ENCODE data around the gene HLCS.

DNA sequence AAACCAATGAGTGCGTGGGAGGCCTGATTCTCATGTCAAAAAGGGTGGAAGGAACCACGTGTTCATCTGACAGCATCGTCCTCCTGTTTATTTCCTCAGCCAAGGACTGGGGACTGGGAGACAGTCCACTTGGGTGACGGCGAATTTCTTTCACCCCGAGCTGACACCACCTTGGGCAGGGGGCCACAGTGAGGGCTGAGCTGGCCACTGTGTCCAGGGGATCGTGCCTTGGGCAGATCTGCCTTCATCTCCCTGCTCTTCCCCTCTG lies 145.5 kb downstream of the HLCS start:
- TF ChIP-seq, protein P1, sequence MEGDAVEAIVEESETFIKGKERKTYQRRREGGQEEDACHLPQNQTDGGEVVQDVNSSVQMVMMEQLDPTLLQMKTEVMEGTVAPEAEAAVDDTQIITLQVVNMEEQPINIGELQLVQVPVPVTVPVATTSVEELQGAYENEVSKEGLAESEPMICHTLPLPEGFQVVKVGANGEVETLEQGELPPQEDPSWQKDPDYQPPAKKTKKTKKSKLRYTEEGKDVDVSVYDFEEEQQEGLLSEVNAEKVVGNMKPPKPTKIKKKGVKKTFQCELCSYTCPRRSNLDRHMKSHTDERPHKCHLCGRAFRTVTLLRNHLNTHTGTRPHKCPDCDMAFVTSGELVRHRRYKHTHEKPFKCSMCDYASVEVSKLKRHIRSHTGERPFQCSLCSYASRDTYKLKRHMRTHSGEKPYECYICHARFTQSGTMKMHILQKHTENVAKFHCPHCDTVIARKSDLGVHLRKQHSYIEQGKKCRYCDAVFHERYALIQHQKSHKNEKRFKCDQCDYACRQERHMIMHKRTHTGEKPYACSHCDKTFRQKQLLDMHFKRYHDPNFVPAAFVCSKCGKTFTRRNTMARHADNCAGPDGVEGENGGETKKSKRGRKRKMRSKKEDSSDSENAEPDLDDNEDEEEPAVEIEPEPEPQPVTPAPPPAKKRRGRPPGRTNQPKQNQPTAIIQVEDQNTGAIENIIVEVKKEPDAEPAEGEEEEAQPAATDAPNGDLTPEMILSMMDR (IDR thresholded peaks at IDR 0.05; ENCODE audit: low read depth, low read length): no peak
- TF ChIP-seq EZH2phosphoT487 (IDR thresholded peaks at IDR 0.05; ENCODE audit: low read depth): no peak

Data from OCI-LY3 (cell line).